NCI-H82 treated with DMSO at 0.1 percent for 48 hours (cell line): Measurements from ENCODE around the gene LY6G6D.

ENCODE experiments used
- DNase-seq: peaks from one replicate; lab custom pipeline; 2025; ENCODE audit not compliant: unreplicated experiment; lab: John Stamatoyannopoulos, UW

The LY6G6D gene

GRCh38 chr6:31717499-31718222 lies 2.5 kb downstream of the LY6G6D start:
- no peak for DNase-seq

- no peak for DNase-seq
Observed at GRCh38 chr6:31718265-31718664, 3.1 kb downstream of the LY6G6D start.

- no peak for DNase-seq
Observed at GRCh38 chr6:31719001-31719400, 3.9 kb downstream of the LY6G6D start.

GRCh38 chr6:31720196-31720770 lies 5.1 kb downstream of the LY6G6D start:
- DNase-seq: no peak

- DNase-seq: no peak
Observed at GRCh38 chr6:31721351-31722020, 6.3 kb downstream of the LY6G6D start, which contains the start of gene LY6G6C. Gene LY6G6C (minus strand): TSS chr6:31721746. CDS start chr6:31721679, 67 bp downstream.

- DNase-seq: no peak
Observed at GRCh38 chr6:31722173-31722572, 7.0 kb downstream of the LY6G6D start.

- DNase-seq: no peak
Observed at GRCh38 chr6:31723245-31723979, 8.3 kb downstream of the LY6G6D start, which contains the start of gene MPIG6B. Gene MPIG6B (plus strand): TSS chr6:31723373. CDS start chr6:31723384, 11 bp downstream.

GRCh38 chr6:31723980-31724691 lies 9.0 kb downstream of the LY6G6D start:
- DNase-seq: no peak

GRCh38 chr6:31725502-31726350 lies 10.6 kb downstream of the LY6G6D start:
- DNase-seq: no peak

GRCh38 chr6:31727034-31727716 lies 12.0 kb downstream of the LY6G6D start:
- DNase-seq: no peak

- no peak for DNase-seq
Observed at GRCh38 chr6:31727717-31728671, 12.8 kb downstream of the LY6G6D start.

GRCh38 chr6:31728767-31729514 lies 13.8 kb downstream of the LY6G6D start, which contains the start of gene DDAH2:
Gene DDAH2 (minus strand): TSS chr6:31729299. CDS start chr6:31729161, 138 bp downstream.
- no peak for DNase-seq

- peak; percentile 77 for DNase-seq
Observed at GRCh38 chr6:31729515-31729978, 14.4 kb downstream of the LY6G6D start.

GRCh38 chr6:31729979-31730630 lies 15.0 kb downstream of the LY6G6D start:
- DNase-seq: peak; percentile 40

GRCh38 chr6:31730631-31731086 lies 15.5 kb downstream of the LY6G6D start:
- no peak for DNase-seq

- no peak for DNase-seq
Observed at GRCh38 chr6:31732029-31732428, 16.9 kb downstream of the LY6G6D start.

GRCh38 chr6:31733734-31734133 lies 18.6 kb downstream of the LY6G6D start:
- no peak for DNase-seq
